SK-N-MC (cell line): ENCODE data around the gene HDGFL1.

ENCODE experiments used
- EZH2 ChIP-seq: fragments of 200-600 bp; sonication (generic); IDR thresholded peaks from one replicate; pipeline ENCODE4 v1.6.1; 2017; ENCODE audit warnings: antibody characterized with exemption
- POLR2AphosphoS5 ChIP-seq: IDR thresholded peaks from 2 replicates; pipeline ENCODE4 v1.6.1; 2012; ENCODE audit warnings: mild to moderate bottlenecking, low read depth, low read length, borderline replicate concordance

GRCh38 chr6:22612236-22612635 lies 42.9 kb downstream of the HDGFL1 start:
- TF ChIP-seq POLR2AphosphoS5 (no peak), EZH2 (no peak)
